Endothelial cell of umbilical vein (primary cell): ENCODE measurements around the gene ALKBH5.

Source experiments
- EZH2 ChIP-seq: IDR thresholded peaks from 2 replicates; pipeline ENCODE4 v1.6.1; 2012; ENCODE audit warnings: borderline replicate concordance, low read depth, mild to moderate bottlenecking, moderate library complexity, low read length, inconsistent platforms; ENCODE audit not compliant: severe bottlenecking
- FOS ChIP-seq: IDR thresholded peaks from 2 replicates; pipeline ENCODE4 v1.6.1; 2011; ENCODE audit warnings: mild to moderate bottlenecking, low read length, moderate library complexity, borderline replicate concordance; ENCODE audit not compliant: insufficient read depth
- GATA2 ChIP-seq: IDR thresholded peaks from 2 replicates; pipeline ENCODE4 v1.7.0; 2011; ENCODE audit warnings: low read depth, mild to moderate bottlenecking, moderate library complexity, mixed read lengths, low read length; ENCODE audit not compliant: insufficient read length, insufficient read depth
- JUN ChIP-seq: IDR thresholded peaks from 2 replicates; pipeline ENCODE4 v1.6.1; 2011; ENCODE audit warnings: borderline replicate concordance, low read depth; ENCODE audit not compliant: insufficient read length, insufficient read depth
- MAX ChIP-seq: IDR thresholded peaks from 2 replicates; pipeline ENCODE4 v1.6.1; 2011; ENCODE audit not compliant: insufficient read depth, insufficient read length
- MYC ChIP-seq: IDR thresholded peaks from one replicate; pipeline ENCODE4 v1.6.1; 2011; ENCODE audit warnings: mild to moderate bottlenecking, low read depth, low read length
- POLR2A ChIP-seq: IDR thresholded peaks from 2 replicates; pipeline ENCODE4 v1.6.1; 2012; ENCODE audit warnings: low read depth, mild to moderate bottlenecking, control low read depth, low read length
- POLR2AphosphoS5 ChIP-seq: IDR thresholded peaks from 2 replicates; pipeline ENCODE4 v1.6.1; 2012; ENCODE audit warnings: low read depth, mild to moderate bottlenecking, control low read depth, low read length, moderate library complexity; ENCODE audit not compliant: insufficient read depth
- TF ChIP-seq, protein P1 (sequence below), 2 donors: IDR thresholded peaks; 1 replicate in 1 of 2; 2 replicates in 1 of 2; pipeline ENCODE4 v1.5.1; 2011; ENCODE audit warnings: low read length in 2 of 2, mild to moderate bottlenecking in 2 of 2, moderate library complexity in 2 of 2, control low read depth in 1 of 2, inconsistent platforms in 1 of 2, low read depth in 1 of 2; ENCODE audit not compliant: insufficient read depth in 1 of 2; ENCODE audit errors: extremely low read depth in 1 of 2

DNA sequence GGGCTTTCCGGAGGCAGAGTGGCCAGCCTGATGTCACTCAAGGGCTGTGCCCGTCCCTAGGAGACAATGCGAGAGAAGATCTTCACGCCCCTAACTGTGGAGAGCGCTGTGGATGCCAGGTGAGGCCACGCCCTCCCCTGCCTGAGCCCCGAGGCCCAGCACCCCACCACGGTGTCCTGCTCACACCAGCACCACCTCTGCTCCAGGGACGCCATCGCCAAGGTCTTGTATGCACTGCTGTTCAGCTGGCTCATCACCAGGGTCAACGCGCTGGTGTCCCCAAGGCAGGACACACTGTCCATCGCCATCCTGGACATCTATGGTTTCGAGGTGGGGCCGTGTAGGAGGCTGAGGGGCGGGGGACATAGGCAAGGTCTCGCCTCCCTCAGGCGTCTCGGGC is 47.3 kb upstream of the ALKBH5 start:
- TF ChIP-seq, protein P1, sequence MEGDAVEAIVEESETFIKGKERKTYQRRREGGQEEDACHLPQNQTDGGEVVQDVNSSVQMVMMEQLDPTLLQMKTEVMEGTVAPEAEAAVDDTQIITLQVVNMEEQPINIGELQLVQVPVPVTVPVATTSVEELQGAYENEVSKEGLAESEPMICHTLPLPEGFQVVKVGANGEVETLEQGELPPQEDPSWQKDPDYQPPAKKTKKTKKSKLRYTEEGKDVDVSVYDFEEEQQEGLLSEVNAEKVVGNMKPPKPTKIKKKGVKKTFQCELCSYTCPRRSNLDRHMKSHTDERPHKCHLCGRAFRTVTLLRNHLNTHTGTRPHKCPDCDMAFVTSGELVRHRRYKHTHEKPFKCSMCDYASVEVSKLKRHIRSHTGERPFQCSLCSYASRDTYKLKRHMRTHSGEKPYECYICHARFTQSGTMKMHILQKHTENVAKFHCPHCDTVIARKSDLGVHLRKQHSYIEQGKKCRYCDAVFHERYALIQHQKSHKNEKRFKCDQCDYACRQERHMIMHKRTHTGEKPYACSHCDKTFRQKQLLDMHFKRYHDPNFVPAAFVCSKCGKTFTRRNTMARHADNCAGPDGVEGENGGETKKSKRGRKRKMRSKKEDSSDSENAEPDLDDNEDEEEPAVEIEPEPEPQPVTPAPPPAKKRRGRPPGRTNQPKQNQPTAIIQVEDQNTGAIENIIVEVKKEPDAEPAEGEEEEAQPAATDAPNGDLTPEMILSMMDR (IDR thresholded peaks at IDR 0.05; ENCODE audit: extremely low read depth in 1 of 2, insufficient read depth in 1 of 2, low read depth in 1 of 2, low read length in 2 of 2): no peak
- TF ChIP-seq MAX (no peak), POLR2A (no peak), JUN (no peak), MYC (no peak), EZH2 (no peak), POLR2AphosphoS5 (no peak), FOS (no peak), GATA2 (no peak)
